ENCODE measurements around the gene SULT6B1. TPM values are rescaled to one million over a fixed set of nuclear protein-coding genes. Genes with fewer than 3 reads are reported as not detected.
"Not testable (repeated sequence)": the region's sequence is repeated elsewhere in the genome, so short reads cannot be mapped to it uniquely, and the experiment has no call there.

SULT6B1 gene
- total RNA-seq, 4 donors from 2014 or later = not detected

DNA sequence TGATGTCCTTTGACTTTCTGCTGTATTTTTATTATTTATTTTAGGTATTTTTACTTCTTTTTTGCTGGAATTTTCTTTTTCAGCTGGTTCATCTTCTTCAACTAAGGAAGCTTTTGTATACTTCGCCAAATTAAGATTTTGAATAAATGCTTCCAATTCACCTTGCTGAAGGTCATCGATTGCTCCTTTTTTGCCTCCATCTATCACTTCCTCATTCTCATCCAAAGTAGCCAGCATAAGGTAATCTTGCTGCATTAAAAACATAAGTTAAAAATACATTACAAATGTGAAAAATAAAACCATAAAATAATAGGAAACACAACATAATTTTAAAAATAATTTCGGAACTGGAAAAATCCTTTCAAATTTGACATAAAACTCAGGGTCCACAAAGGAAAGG, 40.3 kb upstream of the SULT6B1 start:
- intact Hi-C loops (cut with DNase I; ENCODE audit: low total_unique reads) (no loop called here), in situ Hi-C loops (cut with MboI; ENCODE audit: low pct_ligation_motif_present in 1 of 4, low pct_unique_long_range_greater_than_20kb in 1 of 4, low sequenced_read_pairs in 3 of 4) (no loop called here)
- Histone ChIP-seq H3K27me3 (no peaks in the 10 kb centered on the region), H3K4me3 (no peak overlapping the region), H3K36me3 (peaks cover 0 to 27% (median 10%) of the 10 kb centered on the region in 4 donors), H3K4me1 (peaks cover 0 to 39% (median 24%) of the 10 kb centered on the region in 4 donors), H3K9me3 (no peaks in the 10 kb centered on the region), H3K27ac (no peak overlapping the region)
- no peak for TF ChIP-seq EP300 (IDR thresholded peaks at IDR 0.05; ENCODE audit: low read depth)
- no peak for TF ChIP-seq POLR2A (IDR thresholded peaks at IDR 0.05)
- no peak for TF ChIP-seq POLR2AphosphoS5 (IDR thresholded peaks at IDR 0.05)
- TF ChIP-seq, protein P1, sequence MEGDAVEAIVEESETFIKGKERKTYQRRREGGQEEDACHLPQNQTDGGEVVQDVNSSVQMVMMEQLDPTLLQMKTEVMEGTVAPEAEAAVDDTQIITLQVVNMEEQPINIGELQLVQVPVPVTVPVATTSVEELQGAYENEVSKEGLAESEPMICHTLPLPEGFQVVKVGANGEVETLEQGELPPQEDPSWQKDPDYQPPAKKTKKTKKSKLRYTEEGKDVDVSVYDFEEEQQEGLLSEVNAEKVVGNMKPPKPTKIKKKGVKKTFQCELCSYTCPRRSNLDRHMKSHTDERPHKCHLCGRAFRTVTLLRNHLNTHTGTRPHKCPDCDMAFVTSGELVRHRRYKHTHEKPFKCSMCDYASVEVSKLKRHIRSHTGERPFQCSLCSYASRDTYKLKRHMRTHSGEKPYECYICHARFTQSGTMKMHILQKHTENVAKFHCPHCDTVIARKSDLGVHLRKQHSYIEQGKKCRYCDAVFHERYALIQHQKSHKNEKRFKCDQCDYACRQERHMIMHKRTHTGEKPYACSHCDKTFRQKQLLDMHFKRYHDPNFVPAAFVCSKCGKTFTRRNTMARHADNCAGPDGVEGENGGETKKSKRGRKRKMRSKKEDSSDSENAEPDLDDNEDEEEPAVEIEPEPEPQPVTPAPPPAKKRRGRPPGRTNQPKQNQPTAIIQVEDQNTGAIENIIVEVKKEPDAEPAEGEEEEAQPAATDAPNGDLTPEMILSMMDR (IDR thresholded peaks at IDR 0.05) = no peak
- WGBS, 2 donors (ENCODE audit: low coverage in 1 of 2) = 96 to 97% methylated on average over 3 of the region's 3 CpGs
- DNase-seq = no peak

GRCh38 chr2:37226863-37227262, 38.4 kb upstream of the SULT6B1 start:
- in situ Hi-C loops (cut with MboI; ENCODE audit: low pct_ligation_motif_present in 1 of 4, low pct_unique_long_range_greater_than_20kb in 1 of 4, low sequenced_read_pairs in 3 of 4) = no loop called here
- peaks cover 0 to 28% (median 14%) of the 10 kb centered on the region in 4 donors for H3K4me1 ChIP-seq
- no peak overlapping the region for H3K27ac ChIP-seq
- DNase-seq = no peak
- H3K27me3 ChIP-seq = no peaks in the 10 kb centered on the region
- peaks cover 0 to 44% (median 16%) of the 10 kb centered on the region in 4 donors for H3K36me3 ChIP-seq
- TF ChIP-seq POLR2AphosphoS5 (IDR thresholded peaks at IDR 0.05) = no peak
- no peak for TF ChIP-seq EP300 (IDR thresholded peaks at IDR 0.05; ENCODE audit: low read depth)
- TF ChIP-seq POLR2A (IDR thresholded peaks at IDR 0.05) = no peak
- TF ChIP-seq, protein P1 (IDR thresholded peaks at IDR 0.05) = no peak
- H3K9me3 ChIP-seq = no peaks in the 10 kb centered on the region
- no peak overlapping the region for H3K4me3 ChIP-seq
- WGBS, 2 donors (ENCODE audit: low coverage in 1 of 2) = 97 to 100% methylated on average over 4 of the region's 4 CpGs
- intact Hi-C loops (cut with DNase I; ENCODE audit: low total_unique reads) = no loop called here

- no CpG with 5 or more reads among the region's 2 CpGs for WGBS, 2 donors (ENCODE audit: low coverage in 1 of 2)
- H3K27ac ChIP-seq; H3K4me3 ChIP-seq; intact Hi-C loops (cut with DNase I; ENCODE audit: low total_unique reads); H3K27me3 ChIP-seq; in situ Hi-C loops (cut with MboI; ENCODE audit: low pct_ligation_motif_present in 1 of 4, low pct_unique_long_range_greater_than_20kb in 1 of 4, low sequenced_read_pairs in 3 of 4); DNase-seq; H3K9me3 ChIP-seq: not testable (repeated sequence)
- H3K36me3 ChIP-seq = peaks cover 0 to 57% (median 24%) of the 10 kb centered on the region in 4 donors
- peaks cover 0 to 23% (median 9%) of the 10 kb centered on the region in 4 donors for H3K4me1 ChIP-seq
Observed at GRCh38 chr2:37225129-37225528, 36.7 kb upstream of the SULT6B1 start.

DNA sequence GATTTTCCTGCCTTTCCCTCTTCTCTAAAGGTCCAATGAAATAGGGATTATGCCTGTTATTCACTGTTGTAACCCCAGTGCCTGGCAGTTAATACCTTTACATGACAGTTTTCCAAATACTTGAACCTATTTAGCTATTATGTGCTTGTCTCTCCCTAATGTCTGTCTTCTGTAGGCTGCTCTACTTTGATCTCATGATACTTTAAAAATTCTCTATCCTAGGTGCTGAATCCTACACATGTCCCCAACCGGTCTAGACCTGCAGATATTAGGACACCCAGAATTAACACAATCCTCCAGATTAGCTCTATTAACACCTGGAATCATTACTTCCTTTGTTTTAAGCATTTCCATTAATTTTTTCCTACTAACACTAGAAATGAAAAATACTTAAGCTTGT, 35.6 kb upstream of the SULT6B1 start:
- no peaks in the 10 kb centered on the region for H3K9me3 ChIP-seq
- no peak for DNase-seq
- whole genome bisulfite sequencing, 2 donors (ENCODE audit: low coverage in 1 of 2) = 86 to 97% methylated on average over 1 of the region's 1 CpG
- TF ChIP-seq POLR2AphosphoS5 (IDR thresholded peaks at IDR 0.05) (no peak), POLR2A (IDR thresholded peaks at IDR 0.05) (no peak)
- intact Hi-C loops (cut with DNase I; ENCODE audit: low total_unique reads) = no loop called here
- no peak overlapping the region for H3K4me3 ChIP-seq
- H3K4me1 ChIP-seq = peaks cover 0 to 13% (median 0%) of the 10 kb centered on the region in 4 donors
- H3K36me3 ChIP-seq = peaks cover 0 to 63% (median 26%) of the 10 kb centered on the region in 4 donors
- no peak overlapping the region for H3K27ac ChIP-seq
- in situ Hi-C loops (cut with MboI; ENCODE audit: low pct_ligation_motif_present in 1 of 4, low pct_unique_long_range_greater_than_20kb in 1 of 4, low sequenced_read_pairs in 3 of 4) = no loop called here
- no peaks in the 10 kb centered on the region for H3K27me3 ChIP-seq

GRCh38 chr2:37223131-37223530, 34.7 kb upstream of the SULT6B1 start:
- intact Hi-C loops (cut with DNase I; ENCODE audit: low total_unique reads) (no loop called here), in situ Hi-C loops (cut with MboI; ENCODE audit: low pct_ligation_motif_present in 1 of 4, low pct_unique_long_range_greater_than_20kb in 1 of 4, low sequenced_read_pairs in 3 of 4) (no loop called here)
- no peak for DNase-seq
- no peak overlapping the region for H3K27ac ChIP-seq
- TF ChIP-seq EP300 (IDR thresholded peaks at IDR 0.05; ENCODE audit: low read depth) (no peak), POLR2A (IDR thresholded peaks at IDR 0.05) (no peak), POLR2AphosphoS5 (IDR thresholded peaks at IDR 0.05) (no peak)
- TF ChIP-seq, protein P1 (IDR thresholded peaks at IDR 0.05) = no peak
- no peaks in the 10 kb centered on the region for H3K27me3 ChIP-seq
- peaks cover 0 to 60% (median 26%) of the 10 kb centered on the region in 4 donors for H3K36me3 ChIP-seq
- no peaks in the 10 kb centered on the region for H3K9me3 ChIP-seq
- H3K4me3 ChIP-seq = no peak overlapping the region
- peaks cover 0 to 7% (median 0%) of the 10 kb centered on the region in 4 donors for H3K4me1 ChIP-seq
- 91 to 96% methylated on average over 2 to 4 of the region's 4 CpGs for WGBS, 2 donors (ENCODE audit: low coverage in 1 of 2)

Data from transverse colon (tissue), 4 donors.